Measurements from ENCODE around the gene SLC30A5. TPM values are rescaled to one million over a fixed set of nuclear protein-coding genes. Genes with fewer than 3 reads are reported as not detected.
"Not testable (repeated sequence)": the region's sequence is repeated elsewhere in the genome, so short reads cannot be mapped to it uniquely, and the experiment has no call there.

The SLC30A5 gene
- total RNA-seq, 1 donor from 2014 or later, result 58.8 TPM

GRCh38 chr5:69136293-69136692, 42.5 kb downstream of the SLC30A5 start:
- Histone ChIP-seq H2AFZ (ENCODE audit: low read depth, low read length) (no peak overlapping the region), H3K4me1 (ENCODE audit: insufficient read depth, low read length) (no peaks in the 10 kb centered on the region), H3K27ac (ENCODE audit: low read depth, low read length) (no peak overlapping the region), H3K9ac (ENCODE audit: low read length) (no peak overlapping the region), H3K27me3 (ENCODE audit: insufficient read depth, low read length) (no peaks in the 10 kb centered on the region), H3K36me3 (ENCODE audit: insufficient read depth, low read length) (no peaks in the 10 kb centered on the region), H3K4me2 (ENCODE audit: low read length) (no peak overlapping the region), H3K4me3 (ENCODE audit: insufficient read depth, low read depth, low read length) (no peak overlapping the region), H3K79me2 (ENCODE audit: insufficient read depth, low read length) (no peaks in the 10 kb centered on the region), H4K20me1 (ENCODE audit: insufficient read depth, low read length) (no peaks in the 10 kb centered on the region), H3K9me3 (ENCODE audit: insufficient read depth, low read depth, low read length) (no peaks in the 10 kb centered on the region)
- peaks cover 14% of the 10 kb centered on the region for H3K36me3 Mint-ChIP-seq (ENCODE audit: low read depth, unreplicated experiment)
- H3K4me3 Mint-ChIP-seq (ENCODE audit: unreplicated experiment), result no peak overlapping the region
- H3K4me1 Mint-ChIP-seq (ENCODE audit: low read depth, unreplicated experiment), result no peaks in the 10 kb centered on the region
- H3K27me3 Mint-ChIP-seq (ENCODE audit: low read depth, unreplicated experiment), result no peaks in the 10 kb centered on the region
- DNase-seq (ENCODE audit: low read depth) (no peak), FAIRE-seq (no peak)
- TF ChIP-seq CTCF (IDR thresholded peaks at IDR 0.05; ENCODE audit: insufficient read depth, low read depth, low read length) (no peak), EZH2 (IDR thresholded peaks at IDR 0.05; ENCODE audit: insufficient read depth, low read length) (no peak)
- H3K27ac Mint-ChIP-seq (ENCODE audit: unreplicated experiment), result no peak overlapping the region
- H3K9me3 Mint-ChIP-seq (ENCODE audit: unreplicated experiment), result peaks cover 7% of the 10 kb centered on the region

GRCh38 chr5:69137208-69137607, 43.4 kb downstream of the SLC30A5 start:
- H3K4me3 ChIP-seq (ENCODE audit: insufficient read depth, low read depth, low read length); H3K4me2 ChIP-seq (ENCODE audit: low read length); H3K9me3 Mint-ChIP-seq (ENCODE audit: unreplicated experiment); H3K27ac Mint-ChIP-seq (ENCODE audit: unreplicated experiment); H3K4me1 Mint-ChIP-seq (ENCODE audit: low read depth, unreplicated experiment); H3K79me2 ChIP-seq (ENCODE audit: insufficient read depth, low read length); FAIRE-seq; H3K9me3 ChIP-seq (ENCODE audit: insufficient read depth, low read depth, low read length); H3K27me3 ChIP-seq (ENCODE audit: insufficient read depth, low read length); H3K4me1 ChIP-seq (ENCODE audit: insufficient read depth, low read length); H3K36me3 ChIP-seq (ENCODE audit: insufficient read depth, low read length); H3K4me3 Mint-ChIP-seq (ENCODE audit: unreplicated experiment); DNase-seq (ENCODE audit: low read depth); H3K9ac ChIP-seq (ENCODE audit: low read length); H2AFZ ChIP-seq (ENCODE audit: low read depth, low read length); H3K27ac ChIP-seq (ENCODE audit: low read depth, low read length); H4K20me1 ChIP-seq (ENCODE audit: insufficient read depth, low read length); H3K27me3 Mint-ChIP-seq (ENCODE audit: low read depth, unreplicated experiment): not testable (repeated sequence)
- H3K36me3 Mint-ChIP-seq (ENCODE audit: low read depth, unreplicated experiment), result peaks cover 15% of the 10 kb centered on the region

- no peak overlapping the region for H3K4me3 Mint-ChIP-seq (ENCODE audit: unreplicated experiment)
- Histone ChIP-seq H3K27ac (ENCODE audit: low read depth, low read length) (no peak overlapping the region), H2AFZ (ENCODE audit: low read depth, low read length) (no peak overlapping the region), H3K4me3 (ENCODE audit: insufficient read depth, low read depth, low read length) (no peak overlapping the region), H3K9ac (ENCODE audit: low read length) (no peak overlapping the region), H4K20me1 (ENCODE audit: insufficient read depth, low read length) (no peaks in the 10 kb centered on the region), H3K27me3 (ENCODE audit: insufficient read depth, low read length) (no peaks in the 10 kb centered on the region), H3K36me3 (ENCODE audit: insufficient read depth, low read length) (no peaks in the 10 kb centered on the region), H3K4me1 (ENCODE audit: insufficient read depth, low read length) (no peaks in the 10 kb centered on the region), H3K79me2 (ENCODE audit: insufficient read depth, low read length) (no peaks in the 10 kb centered on the region), H3K4me2 (ENCODE audit: low read length) (no peak overlapping the region), H3K9me3 (ENCODE audit: insufficient read depth, low read depth, low read length) (no peaks in the 10 kb centered on the region)
- H3K36me3 Mint-ChIP-seq (ENCODE audit: low read depth, unreplicated experiment), result peaks cover 15% of the 10 kb centered on the region
- no peaks in the 10 kb centered on the region for H3K27me3 Mint-ChIP-seq (ENCODE audit: low read depth, unreplicated experiment)
- FAIRE-seq, result no peak
- TF ChIP-seq EZH2 (IDR thresholded peaks at IDR 0.05; ENCODE audit: insufficient read depth, low read length) (no peak), CTCF (IDR thresholded peaks at IDR 0.05; ENCODE audit: insufficient read depth, low read depth, low read length) (no peak)
- H3K4me1 Mint-ChIP-seq (ENCODE audit: low read depth, unreplicated experiment), result no peaks in the 10 kb centered on the region
- peaks cover 7% of the 10 kb centered on the region for H3K9me3 Mint-ChIP-seq (ENCODE audit: unreplicated experiment)
- H3K27ac Mint-ChIP-seq (ENCODE audit: unreplicated experiment), result no peak overlapping the region
- DNase-seq (ENCODE audit: low read depth), result no peak
These were observed 44.0 kb downstream of the SLC30A5 start for GRCh38 chr5:69137807-69138206.

Measured in astrocyte (in vitro differentiated cells and primary cell).